HG03159 (cell line): ENCODE data around the gene CRISPLD2.
"Not testable (repeated sequence)": the region's sequence is repeated elsewhere in the genome, so short reads cannot be mapped to it uniquely, and the experiment has no call there.

ENCODE experiments used
- ATAC-seq: cut with Tn5 transposase; IDR thresholded peaks from one replicate; pipeline ENCODE4 v1.9.1; 2021; ENCODE audit warnings: mild to moderate bottlenecking, moderate library complexity; ENCODE audit not compliant: unreplicated experiment

Gene CRISPLD2

GRCh38 chr16:84839054-84839453 lies 19.3 kb downstream of the CRISPLD2 start:
- no peak for ATAC-seq

- no peak for ATAC-seq
These were observed 20.2 kb downstream of the CRISPLD2 start for GRCh38 chr16:84839956-84840355.

- no peak for ATAC-seq
These were observed 21.2 kb downstream of the CRISPLD2 start for GRCh38 chr16:84840687-84841627.

GRCh38 chr16:84841787-84842300 lies 22.1 kb downstream of the CRISPLD2 start:
- no peak for ATAC-seq

GRCh38 chr16:84842516-84843148 lies 22.8 kb downstream of the CRISPLD2 start:
- ATAC-seq, result no peak

- ATAC-seq, result no peak
These were observed 23.6 kb downstream of the CRISPLD2 start for GRCh38 chr16:84843149-84844048.

- no peak for ATAC-seq
These were observed 24.2 kb downstream of the CRISPLD2 start for GRCh38 chr16:84844049-84844350.

GRCh38 chr16:84844559-84845495 lies 25.0 kb downstream of the CRISPLD2 start:
- ATAC-seq, result no peak

- ATAC-seq, result no peak
These were observed 25.8 kb downstream of the CRISPLD2 start for GRCh38 chr16:84845496-84846002.

GRCh38 chr16:84847564-84848355 lies 28.0 kb downstream of the CRISPLD2 start:
- no peak for ATAC-seq

GRCh38 chr16:84848986-84849634 lies 29.3 kb downstream of the CRISPLD2 start:
- ATAC-seq, result no peak

GRCh38 chr16:84849751-84850150 lies 30.0 kb downstream of the CRISPLD2 start:
- ATAC-seq, result no peak

GRCh38 chr16:84850714-84851113 lies 30.9 kb downstream of the CRISPLD2 start:
- no peak for ATAC-seq

- no peak for ATAC-seq
These were observed 31.7 kb downstream of the CRISPLD2 start for GRCh38 chr16:84851192-84852127.

- no peak for ATAC-seq
These were observed 33.7 kb downstream of the CRISPLD2 start for GRCh38 chr16:84853534-84853933.

GRCh38 chr16:84854759-84855158 lies 35.0 kb downstream of the CRISPLD2 start:
- no peak for ATAC-seq

- ATAC-seq, result not testable (repeated sequence)
These were observed 35.8 kb downstream of the CRISPLD2 start for GRCh38 chr16:84855435-84856202.
